CD4-positive, alpha-beta T cell treated with Interleukin-12 subunit alpha and Interleukin-12 subunit beta, for 1 hour (primary cell): ENCODE results near the gene CADM1.

Source experiments
- DNase-seq: peaks from one replicate; pipeline ENCODE4 v3.0.0-alpha.2; 2020

The CADM1 gene

GRCh38 chr11:115504276-115505158 is at the start of gene CADM1:
TSS of gene CADM1 (minus strand) at chr11:115504415.
- peak; percentile 87 for DNase-seq

GRCh38 chr11:115552773-115553438 is 48.7 kb upstream of the CADM1 start:
- DNase-seq = no peak

- no peak for DNase-seq
Observed at GRCh38 chr11:115552151-115552772, 48.0 kb upstream of the CADM1 start.

GRCh38 chr11:115550291-115551059 is 46.3 kb upstream of the CADM1 start:
- DNase-seq = no peak

- DNase-seq = no peak
Observed at GRCh38 chr11:115548878-115549528, 44.8 kb upstream of the CADM1 start.

- DNase-seq = no peak
Observed at GRCh38 chr11:115545581-115546210, 41.5 kb upstream of the CADM1 start.

GRCh38 chr11:115544422-115544948 is 40.3 kb upstream of the CADM1 start:
- DNase-seq = no peak

- DNase-seq = no peak
Observed at GRCh38 chr11:115541518-115541917, 37.3 kb upstream of the CADM1 start.

- no peak for DNase-seq
Observed at GRCh38 chr11:115539844-115540243, 35.6 kb upstream of the CADM1 start.

GRCh38 chr11:115535781-115536180 is 31.6 kb upstream of the CADM1 start:
- no peak for DNase-seq

GRCh38 chr11:115530752-115531151 is 26.5 kb upstream of the CADM1 start:
- DNase-seq = no peak

GRCh38 chr11:115528225-115528624 is 24.0 kb upstream of the CADM1 start:
- DNase-seq = no peak

- no peak for DNase-seq
Observed at GRCh38 chr11:115527534-115528125, 23.4 kb upstream of the CADM1 start.

- no peak for DNase-seq
Observed at GRCh38 chr11:115525531-115526006, 21.4 kb upstream of the CADM1 start.

- DNase-seq = no peak
Observed at GRCh38 chr11:115524572-115524971, 20.4 kb upstream of the CADM1 start.

GRCh38 chr11:115523727-115524399 is 19.6 kb upstream of the CADM1 start:
- DNase-seq = no peak

GRCh38 chr11:115522302-115522701 is 18.1 kb upstream of the CADM1 start:
- no peak for DNase-seq

- no peak for DNase-seq
Observed at GRCh38 chr11:115521825-115522224, 17.6 kb upstream of the CADM1 start.

- DNase-seq = no peak
Observed at GRCh38 chr11:115518983-115519628, 14.9 kb upstream of the CADM1 start.
